CD4-positive, alpha-beta T cell (primary cell): ENCODE results near the gene BAG1. TPM values are rescaled to one million over a fixed set of nuclear protein-coding genes. Genes with fewer than 3 reads are reported as not detected.

Experiments used
- ATAC-seq: fragments of 200-7000 bp; cut with Tn5 transposase; one replicate; pipeline ENCODE4 v1.10.0; 2022; ENCODE audit warnings: mild to moderate bottlenecking; ENCODE audit not compliant: poor library complexity
- CTCF ChIA-PET: fragments of 350-600 bp; sonication (Branson Sonifier 250); formaldehyde crosslinking; loops from one replicate; lab custom pipeline; 2021; ENCODE audit warnings: antibody characterized with exemption, inconsistent platforms; lab: Charles Lee
- POLR2A ChIA-PET: fragments of 350-600 bp; sonication (Branson Sonifier 250); formaldehyde crosslinking; loops from one replicate; lab custom pipeline; 2021; ENCODE audit warnings: antibody characterized with exemption, inconsistent platforms; lab: Charles Lee
- DNase-seq, 14 experiments: peaks; one replicate each; pipeline ENCODE4 v3.0.0-alpha.2; 2013 to 2020; ENCODE audit warnings: mixed read lengths in 2 of 14
- H3K27ac ChIP-seq, 2 donors: one replicate each; pipeline versions ENCODE4 v1.5.1 to v1.7.0; 2013; ENCODE audit warnings: low read length in 2 of 2, low read depth in 1 of 2, mild to moderate bottlenecking in 1 of 2
- H3K27me3 ChIP-seq, 2 experiments: 1 replicate in 1 of 2; 2 replicates in 1 of 2; pipeline versions ENCODE4 v1.6.1 to v1.7.0; 2013; ENCODE audit warnings: low read length in 2 of 2, control low read depth in 1 of 2, mild to moderate bottlenecking in 1 of 2, moderate library complexity in 1 of 2; ENCODE audit not compliant: insufficient read depth in 2 of 2, control insufficient read depth in 1 of 2
- H3K36me3 ChIP-seq: one replicate; pipeline ENCODE4 v1.6.1; 2013; ENCODE audit warnings: low read length, control low read depth; ENCODE audit not compliant: insufficient read depth
- H3K4me1 ChIP-seq: one replicate; pipeline ENCODE4 v1.6.1; 2013; ENCODE audit warnings: low read length, control low read depth; ENCODE audit not compliant: insufficient read depth
- H3K4me3 ChIP-seq: one replicate; pipeline ENCODE4 v1.5.1; 2013; ENCODE audit warnings: mild to moderate bottlenecking, low read length, moderate library complexity
- H3K9me3 ChIP-seq, 2 experiments: 1 replicate in 1 of 2; 2 replicates in 1 of 2; pipeline versions ENCODE4 v1.6.1 to v1.7.0; 2013; ENCODE audit warnings: low read length in 2 of 2, mild to moderate bottlenecking in 2 of 2, control low read depth in 1 of 2, moderate library complexity in 1 of 2; ENCODE audit not compliant: control insufficient read depth in 1 of 2, insufficient read depth in 1 of 2
- H3K27ac Mint-ChIP-seq: one replicate; pipeline ENCODE4 v1.8.0; 2020; ENCODE audit warnings: mixed read lengths
- H3K27me3 Mint-ChIP-seq: one replicate; pipeline ENCODE4 v1.8.0; 2021; ENCODE audit warnings: mixed read lengths
- H3K36me3 Mint-ChIP-seq: one replicate; pipeline ENCODE4 v1.8.0; 2021; ENCODE audit warnings: low read depth, mixed read lengths
- H3K4me1 Mint-ChIP-seq: one replicate; pipeline ENCODE4 v1.8.0; 2021; ENCODE audit warnings: low read depth, mixed read lengths
- H3K4me3 Mint-ChIP-seq: one replicate; pipeline ENCODE4 v1.8.0; 2020; ENCODE audit warnings: mild to moderate bottlenecking, mixed read lengths
- H3K9me3 Mint-ChIP-seq: one replicate; pipeline ENCODE4 v1.8.0; 2020; ENCODE audit warnings: mixed read lengths
- intact Hi-C, 2 experiments: fragments of 100-400 bp; cut with DNase I in 1 of 2; cut with micrococcal nuclease in 1 of 2; formaldehyde crosslinking; loops; one replicate each; pipeline versions ENCODE4 v1.15.1 to v1.9.0; 2023 to 2025; cut with DNase I, micrococcal nuclease
- total RNA-seq, 174 experiments: library from RNA in 2 of 174; stranded (reverse) in 2 of 174; gene quantifications; one replicate each; pipeline ENCODE4 v1.2.3 and lab custom pipeline; 2021 to 2026
- TF ChIP-seq, protein P1 (sequence below): fragments of 200-600 bp; IDR thresholded peaks from one replicate; pipeline ENCODE4 v1.8.0; 2022; ENCODE audit warnings: antibody characterized with exemption, mild to moderate bottlenecking

The BAG1 gene
- total RNA-seq, 2 experiments from 2014 or later, result 58.0 to 61.4 TPM

DNA sequence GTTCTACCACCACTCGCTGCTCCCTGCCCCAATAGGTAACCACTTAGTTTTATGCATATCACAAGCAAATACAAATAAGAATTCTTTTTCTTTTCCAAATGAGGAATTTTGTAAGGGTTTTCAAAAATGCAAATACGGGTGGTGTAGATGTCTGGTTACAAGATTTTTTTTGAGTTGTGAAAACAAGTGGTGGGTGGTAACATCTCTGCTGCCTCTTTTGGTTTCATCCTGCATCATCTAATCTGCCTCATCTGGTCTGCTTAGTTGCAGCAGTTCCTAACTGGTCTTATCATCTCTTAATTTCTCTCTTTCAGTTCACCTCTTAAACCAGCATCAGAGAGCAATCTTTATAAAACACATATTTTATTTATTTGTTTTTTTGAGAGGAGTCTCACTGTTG, 31.1 kb upstream of the BAG1 start:
- H3K4me3 ChIP-seq, result no peak overlapping the region
- ATAC-seq (no peak), DNase-seq (no peak)
- no peaks in the 10 kb centered on the region for H3K9me3 ChIP-seq
- no peaks in the 10 kb centered on the region for H3K27me3 ChIP-seq
- peaks cover 63% of the 10 kb centered on the region for H3K4me1 ChIP-seq
- POLR2A ChIA-PET, result interaction anchor here (2.1 kb wide), 1 partner anchor 9 kb away, joined by 4 read pairs; no protein-coding TSS in a partner anchor
- Mint-ChIP-seq H3K4me3 (peak overlapping the region; percentile 4), H3K27me3 (no peaks in the 10 kb centered on the region), H3K36me3 (peaks cover 94% of the 10 kb centered on the region), H3K9me3 (no peaks in the 10 kb centered on the region), H3K4me1 (peaks cover 90% of the 10 kb centered on the region), H3K27ac (no peak overlapping the region)
- CTCF ChIA-PET, result interaction anchor here (3.2 kb wide), 1 partner anchor 9 kb away, joined by 17 read pairs; no protein-coding TSS in a partner anchor
- TF ChIP-seq, protein P1, sequence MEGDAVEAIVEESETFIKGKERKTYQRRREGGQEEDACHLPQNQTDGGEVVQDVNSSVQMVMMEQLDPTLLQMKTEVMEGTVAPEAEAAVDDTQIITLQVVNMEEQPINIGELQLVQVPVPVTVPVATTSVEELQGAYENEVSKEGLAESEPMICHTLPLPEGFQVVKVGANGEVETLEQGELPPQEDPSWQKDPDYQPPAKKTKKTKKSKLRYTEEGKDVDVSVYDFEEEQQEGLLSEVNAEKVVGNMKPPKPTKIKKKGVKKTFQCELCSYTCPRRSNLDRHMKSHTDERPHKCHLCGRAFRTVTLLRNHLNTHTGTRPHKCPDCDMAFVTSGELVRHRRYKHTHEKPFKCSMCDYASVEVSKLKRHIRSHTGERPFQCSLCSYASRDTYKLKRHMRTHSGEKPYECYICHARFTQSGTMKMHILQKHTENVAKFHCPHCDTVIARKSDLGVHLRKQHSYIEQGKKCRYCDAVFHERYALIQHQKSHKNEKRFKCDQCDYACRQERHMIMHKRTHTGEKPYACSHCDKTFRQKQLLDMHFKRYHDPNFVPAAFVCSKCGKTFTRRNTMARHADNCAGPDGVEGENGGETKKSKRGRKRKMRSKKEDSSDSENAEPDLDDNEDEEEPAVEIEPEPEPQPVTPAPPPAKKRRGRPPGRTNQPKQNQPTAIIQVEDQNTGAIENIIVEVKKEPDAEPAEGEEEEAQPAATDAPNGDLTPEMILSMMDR, result no peak
- peaks cover 79% of the 10 kb centered on the region for H3K36me3 ChIP-seq
- intact Hi-C loops, result loop anchor here in 1 of 2 experiments (5.0 kb wide), 1 partner anchor 47 kb away; no protein-coding TSS in a partner anchor
- H3K27ac ChIP-seq, result no peak overlapping the region

DNA sequence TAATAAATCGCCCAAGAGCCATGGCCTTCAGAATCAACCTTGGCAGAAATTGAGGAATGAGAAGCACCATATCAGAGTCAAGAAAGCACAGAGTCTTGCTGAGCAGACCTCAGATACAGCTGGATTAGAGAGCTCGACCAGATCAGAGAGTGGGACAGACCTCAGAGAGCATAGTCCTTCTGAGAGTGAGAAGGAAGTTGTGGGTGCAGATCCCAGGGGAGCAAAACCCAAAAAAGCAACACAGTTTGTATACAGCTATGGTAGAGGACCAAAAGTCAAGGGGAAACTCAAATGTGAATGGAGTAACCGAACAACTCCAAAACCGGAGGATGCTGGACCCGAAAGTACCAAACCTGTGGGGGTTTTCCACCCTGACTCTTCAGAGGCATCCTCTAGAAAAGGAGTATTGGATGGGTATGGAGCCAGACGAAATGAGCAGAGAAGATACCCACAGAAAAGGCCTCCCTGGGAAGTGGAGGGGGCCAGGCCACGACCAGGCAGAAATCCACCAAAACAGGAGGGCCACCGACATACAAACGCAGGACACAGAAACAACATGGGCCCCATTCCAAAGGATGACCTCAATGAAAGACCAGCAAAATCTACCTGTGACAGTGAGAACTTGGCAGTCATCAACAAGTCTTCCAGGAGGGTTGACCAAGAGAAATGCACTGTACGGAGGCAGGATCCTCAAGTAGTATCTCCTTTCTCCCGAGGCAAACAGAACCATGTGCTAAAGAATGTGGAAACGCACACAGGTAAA, 30.3 kb upstream of the BAG1 start:
- ATAC-seq (no peak), DNase-seq (no peak)
- H3K36me3 Mint-ChIP-seq, result peaks cover 93% of the 10 kb centered on the region
- Histone ChIP-seq H3K27ac (no peak overlapping the region), H3K27me3 (no peaks in the 10 kb centered on the region), H3K4me3 (no peak overlapping the region), H3K36me3 (peaks cover 72% of the 10 kb centered on the region), H3K9me3 (no peaks in the 10 kb centered on the region), H3K4me1 (peaks cover 65% of the 10 kb centered on the region)
- CTCF ChIA-PET, result no interaction called here
- POLR2A ChIA-PET, result no interaction called here
- no peak overlapping the region for H3K4me3 Mint-ChIP-seq
- H3K9me3 Mint-ChIP-seq, result no peaks in the 10 kb centered on the region
- no peaks in the 10 kb centered on the region for H3K27me3 Mint-ChIP-seq
- peak overlapping the region; percentile 53 for H3K27ac Mint-ChIP-seq
- H3K4me1 Mint-ChIP-seq, result peaks cover 92% of the 10 kb centered on the region
- TF ChIP-seq, protein P1, result no peak
- intact Hi-C loops, result loop anchor here in 1 of 2 experiments (5.0 kb wide), 1 partner anchor 47 kb away; no protein-coding TSS in a partner anchor

DNA sequence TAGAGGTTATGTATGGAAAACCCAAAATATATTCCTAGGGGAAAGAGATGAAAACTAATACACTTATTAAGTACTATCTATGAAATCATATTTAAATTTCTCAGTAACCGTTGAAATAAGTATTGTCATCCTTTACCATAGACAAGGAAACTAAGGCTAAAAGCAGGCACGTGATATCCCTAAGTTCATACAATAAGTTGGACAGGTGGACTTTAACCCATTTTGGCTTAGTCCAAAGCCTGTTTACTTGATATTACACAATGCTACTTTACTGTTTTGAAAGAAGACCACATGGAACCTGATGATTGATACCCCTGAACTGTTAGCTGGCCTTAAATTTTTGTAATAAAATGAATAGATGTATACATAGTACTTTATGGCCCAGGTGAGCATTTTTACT, 29.3 kb upstream of the BAG1 start:
- Histone ChIP-seq H3K27ac (no peak overlapping the region), H3K9me3 (no peaks in the 10 kb centered on the region), H3K27me3 (no peaks in the 10 kb centered on the region), H3K4me3 (no peak overlapping the region), H3K36me3 (peaks cover 61% of the 10 kb centered on the region), H3K4me1 (peaks cover 70% of the 10 kb centered on the region)
- DNase-seq (no peak), ATAC-seq (no peak)
- intact Hi-C loops, result no loop called here
- peak overlapping the region; percentile 99 for H3K27ac Mint-ChIP-seq
- no peaks in the 10 kb centered on the region for H3K9me3 Mint-ChIP-seq
- peaks cover 83% of the 10 kb centered on the region for H3K36me3 Mint-ChIP-seq
- TF ChIP-seq, protein P1, result no peak
- POLR2A ChIA-PET, result no interaction called here
- no peaks in the 10 kb centered on the region for H3K27me3 Mint-ChIP-seq
- H3K4me3 Mint-ChIP-seq, result no peak overlapping the region
- peaks cover 82% of the 10 kb centered on the region for H3K4me1 Mint-ChIP-seq
- CTCF ChIA-PET, result no interaction called here
